WTC11 (cell line): Measurements from ENCODE around the gene SAYSD1. TPM values are rescaled to one million over a fixed set of nuclear protein-coding genes. Genes with fewer than 3 reads are reported as not detected.
A peak's percentile ranks its signal among the peaks of the same experiment; 100 is the strongest.

Experiments
- CREB1 ChIP-seq: sonication (generic); formaldehyde crosslinking; IDR thresholded peaks from 2 replicates; pipeline ENCODE4 v1.8.0; 2023; ENCODE audit warnings: mild to moderate bottlenecking, missing genetic modification reagents
- CREM ChIP-seq: sonication (generic); formaldehyde crosslinking; IDR thresholded peaks from 2 replicates; pipeline ENCODE4 v1.8.1; 2022; ENCODE audit warnings: mild to moderate bottlenecking, missing genetic modification reagents, moderate library complexity
- ESRRA ChIP-seq: sonication (generic); formaldehyde crosslinking; IDR thresholded peaks from 2 replicates; pipeline ENCODE4 v1.8.1; 2022; ENCODE audit warnings: mild to moderate bottlenecking, missing genetic modification reagents, borderline replicate concordance
- ETV6 ChIP-seq: sonication (generic); formaldehyde crosslinking; IDR thresholded peaks from 2 replicates; pipeline ENCODE4 v1.8.1; 2022; ENCODE audit warnings: mild to moderate bottlenecking, missing genetic modification reagents
- GRHL2 ChIP-seq: fragments of 250-450 bp; sonication (Bioruptor Pico); IDR thresholded peaks from 2 replicates; pipeline ENCODE4 v1.8.0; 2022; ENCODE audit warnings: mild to moderate bottlenecking, moderate library complexity; ENCODE audit not compliant: insufficient replicate concordance, severe bottlenecking
- GTF2I ChIP-seq: fragments of 250-450 bp; sonication (Bioruptor Pico); conservative IDR thresholded peaks from 2 replicates; pipeline ENCODE4 v1.4.0; 2021; ENCODE audit warnings: mild to moderate bottlenecking
- IRF2 ChIP-seq: sonication (generic); formaldehyde crosslinking; IDR thresholded peaks from 2 replicates; pipeline ENCODE4 v1.8.0; 2022; ENCODE audit warnings: low read depth, missing genetic modification reagents, borderline replicate concordance
- JAZF1 ChIP-seq: fragments of 250-450 bp; sonication (Bioruptor Pico); IDR thresholded peaks from 2 replicates; pipeline ENCODE4 v1.9.0; 2021; ENCODE audit warnings: moderate library complexity, mild to moderate bottlenecking, inconsistent platforms
- NFATC4 ChIP-seq: fragments of 250-450 bp; sonication (Bioruptor Pico); IDR thresholded peaks from 2 replicates; pipeline ENCODE4 v1.9.0; 2021; ENCODE audit warnings: mild to moderate bottlenecking
- NR2C2 ChIP-seq: sonication (generic); formaldehyde crosslinking; IDR thresholded peaks from 2 replicates; pipeline ENCODE4 v1.8.0; 2022; ENCODE audit warnings: mild to moderate bottlenecking, missing genetic modification reagents
- OVOL2 ChIP-seq: fragments of 250-450 bp; sonication (Bioruptor Pico); IDR thresholded peaks from 2 replicates; pipeline ENCODE4 v1.9.0; 2021; ENCODE audit warnings: mild to moderate bottlenecking, borderline replicate concordance
- PRRX2 ChIP-seq: fragments of 250-450 bp; sonication (Bioruptor Pico); IDR thresholded peaks from 2 replicates; pipeline ENCODE4 v1.8.0; 2021; ENCODE audit warnings: mild to moderate bottlenecking
- RELA ChIP-seq: sonication (generic); formaldehyde crosslinking; IDR thresholded peaks from 2 replicates; pipeline ENCODE4 v1.8.1; 2022; ENCODE audit warnings: missing genetic modification reagents, mild to moderate bottlenecking, borderline replicate concordance
- SMAD3 ChIP-seq: sonication (generic); formaldehyde crosslinking; IDR thresholded peaks from 2 replicates; pipeline ENCODE4 v1.8.0; 2022; ENCODE audit warnings: missing genetic modification reagents, mild to moderate bottlenecking, borderline replicate concordance
- SMAD4 ChIP-seq: sonication (generic); formaldehyde crosslinking; IDR thresholded peaks from 2 replicates; pipeline ENCODE4 v1.8.0; 2022; ENCODE audit warnings: mild to moderate bottlenecking, missing genetic modification reagents
- SOX15 ChIP-seq: fragments of 250-450 bp; sonication (Bioruptor Pico); IDR thresholded peaks from 2 replicates; pipeline ENCODE4 v1.9.0; 2021; ENCODE audit warnings: mild to moderate bottlenecking
- ZNF138 ChIP-seq: sonication (generic); formaldehyde crosslinking; conservative IDR thresholded peaks from 2 replicates; pipeline ENCODE4 v1.8.1; 2022; ENCODE audit warnings: mild to moderate bottlenecking, moderate library complexity, missing genetic modification reagents
- ZNF219 ChIP-seq: sonication (generic); formaldehyde crosslinking; IDR thresholded peaks from 2 replicates; pipeline ENCODE4 v1.8.0; 2023; ENCODE audit warnings: missing genetic modification reagents, mild to moderate bottlenecking, borderline replicate concordance
- ZNF423 ChIP-seq: fragments of 250-450 bp; sonication (Bioruptor Pico); IDR thresholded peaks from 2 replicates; pipeline ENCODE4 v2.1.2; 2022; ENCODE audit warnings: mild to moderate bottlenecking, moderate library complexity
- total RNA-seq: library from RNA; stranded (reverse); gene quantifications from 3 replicates; pipeline ENCODE4 v1.2.3, GENCODE V29; 2021
- TF ChIP-seq, protein P1 (sequence below): fragments of 200-600 bp; IDR thresholded peaks from 2 replicates; pipeline ENCODE4 v1.8.0; 2022; ENCODE audit warnings: antibody characterized with exemption
- TF ChIP-seq, protein P2 (sequence below): sonication (generic); formaldehyde crosslinking; IDR thresholded peaks from 2 replicates; pipeline ENCODE4 v1.8.1; 2022; ENCODE audit warnings: low read depth, mild to moderate bottlenecking, moderate library complexity, missing genetic modification reagents, borderline replicate concordance
- TF ChIP-seq, protein P3 (sequence below): fragments of 250-450 bp; sonication (Bioruptor Pico); IDR thresholded peaks from 2 replicates; pipeline ENCODE4 v1.9.0; 2021; ENCODE audit warnings: moderate library complexity, mild to moderate bottlenecking, inconsistent platforms, borderline replicate concordance
- TF ChIP-seq, protein P4 (sequence below): fragments of 250-450 bp; sonication (Bioruptor Pico); IDR thresholded peaks from 2 replicates; pipeline ENCODE4 v1.9.0; 2021; ENCODE audit warnings: mild to moderate bottlenecking, borderline replicate concordance
- TF ChIP-seq, protein P5 (sequence below): sonication (generic); formaldehyde crosslinking; IDR thresholded peaks from 2 replicates; pipeline ENCODE4 v1.8.0; 2022; ENCODE audit warnings: mild to moderate bottlenecking, missing genetic modification reagents
- TF ChIP-seq, protein P6 (sequence below): sonication (generic); formaldehyde crosslinking; IDR thresholded peaks from 2 replicates; pipeline ENCODE4 v1.8.1; 2022; ENCODE audit warnings: mild to moderate bottlenecking, moderate library complexity, missing genetic modification reagents
- TF ChIP-seq, protein P7 (sequence below): fragments of 250-450 bp; sonication (Bioruptor Pico); IDR thresholded peaks from 2 replicates; pipeline ENCODE4 v1.9.0; 2021; ENCODE audit warnings: mild to moderate bottlenecking
- TF ChIP-seq, protein P8 (sequence below): sonication (generic); formaldehyde crosslinking; IDR thresholded peaks from 2 replicates; pipeline ENCODE4 v1.8.1; 2023; ENCODE audit warnings: mild to moderate bottlenecking, missing genetic modification reagents, moderate library complexity

The SAYSD1 gene
- total RNA-seq, 1 experiment from 2014 or later = 7.4 TPM

DNA sequence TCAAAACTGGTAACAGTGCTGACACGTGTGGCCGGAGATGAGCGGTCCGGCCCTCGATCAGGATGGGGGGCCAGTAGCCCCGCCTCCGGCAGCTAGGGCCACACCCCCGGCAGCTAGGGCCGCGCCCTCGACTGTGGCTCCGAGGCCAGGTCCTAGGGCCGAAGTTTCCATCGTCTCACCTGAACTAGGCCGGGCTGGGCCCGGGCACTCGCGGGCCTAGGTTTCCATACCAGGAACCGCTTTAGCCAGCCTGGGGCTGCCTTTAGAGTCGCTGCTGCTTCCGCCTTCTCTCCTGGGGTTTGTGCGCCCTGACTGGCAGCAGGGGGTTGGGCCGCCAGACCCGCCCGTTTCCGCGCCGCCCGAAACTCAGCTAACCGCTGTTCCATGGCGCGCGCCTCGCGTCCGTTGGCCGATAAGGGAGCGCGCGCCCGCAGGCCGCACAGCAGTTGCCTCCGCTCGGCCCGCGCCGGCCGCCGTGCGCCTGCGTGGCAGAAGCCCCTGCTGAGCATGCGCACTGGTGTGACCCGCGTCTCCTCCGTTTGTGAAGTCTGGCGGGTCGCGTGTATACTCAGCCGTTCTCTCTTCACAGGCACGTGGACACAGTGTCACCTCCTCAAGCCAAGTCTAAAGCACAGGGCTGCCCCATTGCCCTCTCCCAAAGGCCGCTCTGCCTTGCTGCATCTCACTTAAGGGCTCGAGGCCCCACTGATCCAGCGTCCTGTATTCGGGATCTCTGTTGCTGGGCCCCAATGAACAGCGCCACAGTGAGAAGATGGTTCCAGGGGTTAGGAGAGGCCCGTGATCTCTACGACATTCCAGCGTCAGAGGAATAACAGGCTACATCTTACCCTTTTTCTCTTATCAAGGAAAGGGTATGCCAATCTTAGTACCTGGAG lies at the start of gene SAYSD1 (continued):
- TF ChIP-seq, protein P1, sequence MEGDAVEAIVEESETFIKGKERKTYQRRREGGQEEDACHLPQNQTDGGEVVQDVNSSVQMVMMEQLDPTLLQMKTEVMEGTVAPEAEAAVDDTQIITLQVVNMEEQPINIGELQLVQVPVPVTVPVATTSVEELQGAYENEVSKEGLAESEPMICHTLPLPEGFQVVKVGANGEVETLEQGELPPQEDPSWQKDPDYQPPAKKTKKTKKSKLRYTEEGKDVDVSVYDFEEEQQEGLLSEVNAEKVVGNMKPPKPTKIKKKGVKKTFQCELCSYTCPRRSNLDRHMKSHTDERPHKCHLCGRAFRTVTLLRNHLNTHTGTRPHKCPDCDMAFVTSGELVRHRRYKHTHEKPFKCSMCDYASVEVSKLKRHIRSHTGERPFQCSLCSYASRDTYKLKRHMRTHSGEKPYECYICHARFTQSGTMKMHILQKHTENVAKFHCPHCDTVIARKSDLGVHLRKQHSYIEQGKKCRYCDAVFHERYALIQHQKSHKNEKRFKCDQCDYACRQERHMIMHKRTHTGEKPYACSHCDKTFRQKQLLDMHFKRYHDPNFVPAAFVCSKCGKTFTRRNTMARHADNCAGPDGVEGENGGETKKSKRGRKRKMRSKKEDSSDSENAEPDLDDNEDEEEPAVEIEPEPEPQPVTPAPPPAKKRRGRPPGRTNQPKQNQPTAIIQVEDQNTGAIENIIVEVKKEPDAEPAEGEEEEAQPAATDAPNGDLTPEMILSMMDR = no peak
- TF ChIP-seq ZNF138 (CRISPR knock-in tag) (no peak), RELA (CRISPR knock-in tag) (peak; percentile 84; the same call in 1 of the 2 replicates), ZNF219 (CRISPR knock-in tag) (no peak), CREB1 (CRISPR knock-in tag) (0 out of 2 replicates have a peak, but pooled peaks have one; percentile 12), SMAD3 (CRISPR knock-in tag) (no peak), GTF2I (CRISPR knock-in tag) (no peak), SOX15 (no peak), CREM (CRISPR knock-in tag) (no peak), JAZF1 (CRISPR knock-in tag) (no peak), IRF2 (CRISPR knock-in tag) (no peak), ETV6 (CRISPR knock-in tag) (peak; percentile 94), PRRX2 (CRISPR knock-in tag) (no peak; the same call in 1 of the 2 replicates), NFATC4 (no peak), OVOL2 (CRISPR knock-in tag) (no peak), ZNF423 (CRISPR knock-in tag) (no peak), ESRRA (CRISPR knock-in tag) (peak; percentile 85), NR2C2 (CRISPR knock-in tag) (no peak), SMAD4 (CRISPR knock-in tag) (no peak), GRHL2 (CRISPR knock-in tag) (no peak)
- TF ChIP-seq, protein P2, sequence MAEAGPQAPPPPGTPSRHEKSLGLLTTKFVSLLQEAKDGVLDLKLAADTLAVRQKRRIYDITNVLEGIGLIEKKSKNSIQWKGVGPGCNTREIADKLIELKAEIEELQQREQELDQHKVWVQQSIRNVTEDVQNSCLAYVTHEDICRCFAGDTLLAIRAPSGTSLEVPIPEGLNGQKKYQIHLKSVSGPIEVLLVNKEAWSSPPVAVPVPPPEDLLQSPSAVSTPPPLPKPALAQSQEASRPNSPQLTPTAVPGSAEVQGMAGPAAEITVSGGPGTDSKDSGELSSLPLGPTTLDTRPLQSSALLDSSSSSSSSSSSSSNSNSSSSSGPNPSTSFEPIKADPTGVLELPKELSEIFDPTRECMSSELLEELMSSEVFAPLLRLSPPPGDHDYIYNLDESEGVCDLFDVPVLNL (CRISPR knock-in tag) = 0 out of 2 replicates have a peak, but pooled peaks have one; percentile 29
- TF ChIP-seq, protein P3, sequence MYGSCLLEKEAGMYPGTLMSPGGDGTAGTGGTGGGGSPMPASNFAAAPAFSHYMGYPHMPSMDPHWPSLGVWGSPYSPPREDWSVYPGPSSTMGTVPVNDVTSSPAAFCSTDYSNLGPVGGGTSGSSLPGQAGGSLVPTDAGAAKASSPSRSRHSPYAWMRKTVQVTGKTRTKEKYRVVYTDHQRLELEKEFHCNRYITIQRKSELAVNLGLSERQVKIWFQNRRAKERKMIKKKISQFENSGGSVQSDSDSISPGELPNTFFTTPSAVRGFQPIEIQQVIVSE = no peak
- TF ChIP-seq, protein P4, sequence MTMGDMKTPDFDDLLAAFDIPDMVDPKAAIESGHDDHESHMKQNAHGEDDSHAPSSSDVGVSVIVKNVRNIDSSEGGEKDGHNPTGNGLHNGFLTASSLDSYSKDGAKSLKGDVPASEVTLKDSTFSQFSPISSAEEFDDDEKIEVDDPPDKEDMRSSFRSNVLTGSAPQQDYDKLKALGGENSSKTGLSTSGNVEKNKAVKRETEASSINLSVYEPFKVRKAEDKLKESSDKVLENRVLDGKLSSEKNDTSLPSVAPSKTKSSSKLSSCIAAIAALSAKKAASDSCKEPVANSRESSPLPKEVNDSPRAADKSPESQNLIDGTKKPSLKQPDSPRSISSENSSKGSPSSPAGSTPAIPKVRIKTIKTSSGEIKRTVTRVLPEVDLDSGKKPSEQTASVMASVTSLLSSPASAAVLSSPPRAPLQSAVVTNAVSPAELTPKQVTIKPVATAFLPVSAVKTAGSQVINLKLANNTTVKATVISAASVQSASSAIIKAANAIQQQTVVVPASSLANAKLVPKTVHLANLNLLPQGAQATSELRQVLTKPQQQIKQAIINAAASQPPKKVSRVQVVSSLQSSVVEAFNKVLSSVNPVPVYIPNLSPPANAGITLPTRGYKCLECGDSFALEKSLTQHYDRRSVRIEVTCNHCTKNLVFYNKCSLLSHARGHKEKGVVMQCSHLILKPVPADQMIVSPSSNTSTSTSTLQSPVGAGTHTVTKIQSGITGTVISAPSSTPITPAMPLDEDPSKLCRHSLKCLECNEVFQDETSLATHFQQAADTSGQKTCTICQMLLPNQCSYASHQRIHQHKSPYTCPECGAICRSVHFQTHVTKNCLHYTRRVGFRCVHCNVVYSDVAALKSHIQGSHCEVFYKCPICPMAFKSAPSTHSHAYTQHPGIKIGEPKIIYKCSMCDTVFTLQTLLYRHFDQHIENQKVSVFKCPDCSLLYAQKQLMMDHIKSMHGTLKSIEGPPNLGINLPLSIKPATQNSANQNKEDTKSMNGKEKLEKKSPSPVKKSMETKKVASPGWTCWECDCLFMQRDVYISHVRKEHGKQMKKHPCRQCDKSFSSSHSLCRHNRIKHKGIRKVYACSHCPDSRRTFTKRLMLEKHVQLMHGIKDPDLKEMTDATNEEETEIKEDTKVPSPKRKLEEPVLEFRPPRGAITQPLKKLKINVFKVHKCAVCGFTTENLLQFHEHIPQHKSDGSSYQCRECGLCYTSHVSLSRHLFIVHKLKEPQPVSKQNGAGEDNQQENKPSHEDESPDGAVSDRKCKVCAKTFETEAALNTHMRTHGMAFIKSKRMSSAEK (CRISPR knock-in tag) = no peak
- TF ChIP-seq, protein P5, sequence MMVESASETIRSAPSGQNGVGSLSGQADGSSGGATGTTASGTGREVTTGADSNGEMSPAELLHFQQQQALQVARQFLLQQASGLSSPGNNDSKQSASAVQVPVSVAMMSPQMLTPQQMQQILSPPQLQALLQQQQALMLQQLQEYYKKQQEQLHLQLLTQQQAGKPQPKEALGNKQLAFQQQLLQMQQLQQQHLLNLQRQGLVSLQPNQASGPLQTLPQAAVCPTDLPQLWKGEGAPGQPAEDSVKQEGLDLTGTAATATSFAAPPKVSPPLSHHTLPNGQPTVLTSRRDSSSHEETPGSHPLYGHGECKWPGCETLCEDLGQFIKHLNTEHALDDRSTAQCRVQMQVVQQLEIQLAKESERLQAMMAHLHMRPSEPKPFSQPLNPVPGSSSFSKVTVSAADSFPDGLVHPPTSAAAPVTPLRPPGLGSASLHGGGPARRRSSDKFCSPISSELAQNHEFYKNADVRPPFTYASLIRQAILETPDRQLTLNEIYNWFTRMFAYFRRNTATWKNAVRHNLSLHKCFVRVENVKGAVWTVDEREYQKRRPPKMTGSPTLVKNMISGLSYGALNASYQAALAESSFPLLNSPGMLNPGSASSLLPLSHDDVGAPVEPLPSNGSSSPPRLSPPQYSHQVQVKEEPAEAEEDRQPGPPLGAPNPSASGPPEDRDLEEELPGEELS (CRISPR knock-in tag) = peak; percentile 83
- TF ChIP-seq, protein P6, sequence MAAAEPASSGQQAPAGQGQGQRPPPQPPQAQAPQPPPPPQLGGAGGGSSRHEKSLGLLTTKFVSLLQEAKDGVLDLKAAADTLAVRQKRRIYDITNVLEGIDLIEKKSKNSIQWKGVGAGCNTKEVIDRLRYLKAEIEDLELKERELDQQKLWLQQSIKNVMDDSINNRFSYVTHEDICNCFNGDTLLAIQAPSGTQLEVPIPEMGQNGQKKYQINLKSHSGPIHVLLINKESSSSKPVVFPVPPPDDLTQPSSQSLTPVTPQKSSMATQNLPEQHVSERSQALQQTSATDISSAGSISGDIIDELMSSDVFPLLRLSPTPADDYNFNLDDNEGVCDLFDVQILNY (CRISPR knock-in tag) = peak; percentile 91
- TF ChIP-seq, protein P7, sequence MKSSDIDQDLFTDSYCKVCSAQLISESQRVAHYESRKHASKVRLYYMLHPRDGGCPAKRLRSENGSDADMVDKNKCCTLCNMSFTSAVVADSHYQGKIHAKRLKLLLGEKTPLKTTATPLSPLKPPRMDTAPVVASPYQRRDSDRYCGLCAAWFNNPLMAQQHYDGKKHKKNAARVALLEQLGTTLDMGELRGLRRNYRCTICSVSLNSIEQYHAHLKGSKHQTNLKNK = no peak
- TF ChIP-seq, protein P8, sequence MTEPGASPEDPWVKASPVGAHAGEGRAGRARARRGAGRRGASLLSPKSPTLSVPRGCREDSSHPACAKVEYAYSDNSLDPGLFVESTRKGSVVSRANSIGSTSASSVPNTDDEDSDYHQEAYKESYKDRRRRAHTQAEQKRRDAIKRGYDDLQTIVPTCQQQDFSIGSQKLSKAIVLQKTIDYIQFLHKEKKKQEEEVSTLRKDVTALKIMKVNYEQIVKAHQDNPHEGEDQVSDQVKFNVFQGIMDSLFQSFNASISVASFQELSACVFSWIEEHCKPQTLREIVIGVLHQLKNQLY = 0 out of 2 replicates have a peak, but pooled peaks have one; percentile 43
